PFSK-1 (cell line): ENCODE measurements around the gene PIGS.

ENCODE experiments used
- POLR2AphosphoS5 ChIP-seq: IDR thresholded peaks from 2 replicates; pipeline ENCODE4 v1.6.1; 2012; ENCODE audit warnings: low read depth, mild to moderate bottlenecking, control low read depth, low read length, moderate library complexity
- TAF1 ChIP-seq: IDR thresholded peaks from 2 replicates; pipeline ENCODE4 v1.6.1; 2012; ENCODE audit warnings: low read length, control low read depth, borderline replicate concordance; ENCODE audit not compliant: insufficient read depth
- TF ChIP-seq, protein P1 (sequence below), 2 experiments: IDR thresholded peaks; 2 replicates each; pipeline versions ENCODE4 v1.6.1 to v1.8.0; 2011 to 2012; ENCODE audit warnings: low read depth in 2 of 2, low read length in 2 of 2, control low read depth in 1 of 2, inconsistent platforms in 1 of 2, mild to moderate bottlenecking in 1 of 2, moderate library complexity in 1 of 2; ENCODE audit not compliant: insufficient read depth in 1 of 2

DNA sequence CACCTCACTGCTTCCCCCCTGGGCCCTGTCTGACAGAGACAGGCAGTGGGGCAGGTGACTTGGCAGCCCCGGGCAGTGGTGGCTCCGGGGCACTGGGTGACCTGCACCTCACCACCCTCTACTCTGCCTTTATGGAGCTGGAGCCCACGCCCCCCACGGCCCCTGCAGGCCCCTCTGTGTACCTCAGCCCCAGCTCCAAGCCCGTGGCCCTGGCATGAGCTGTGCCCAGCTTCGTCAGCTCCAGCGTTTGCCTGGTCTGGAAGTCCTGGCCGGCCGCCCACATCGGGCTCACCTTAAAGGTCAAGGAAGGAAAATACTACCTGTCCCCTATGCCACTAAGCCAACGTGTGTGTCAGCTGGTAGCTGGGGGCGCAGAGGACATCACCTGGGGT, 34.1 kb downstream of the PIGS start:
- no peak for TF ChIP-seq POLR2AphosphoS5
- TF ChIP-seq TAF1: no peak
- TF ChIP-seq, protein P1, sequence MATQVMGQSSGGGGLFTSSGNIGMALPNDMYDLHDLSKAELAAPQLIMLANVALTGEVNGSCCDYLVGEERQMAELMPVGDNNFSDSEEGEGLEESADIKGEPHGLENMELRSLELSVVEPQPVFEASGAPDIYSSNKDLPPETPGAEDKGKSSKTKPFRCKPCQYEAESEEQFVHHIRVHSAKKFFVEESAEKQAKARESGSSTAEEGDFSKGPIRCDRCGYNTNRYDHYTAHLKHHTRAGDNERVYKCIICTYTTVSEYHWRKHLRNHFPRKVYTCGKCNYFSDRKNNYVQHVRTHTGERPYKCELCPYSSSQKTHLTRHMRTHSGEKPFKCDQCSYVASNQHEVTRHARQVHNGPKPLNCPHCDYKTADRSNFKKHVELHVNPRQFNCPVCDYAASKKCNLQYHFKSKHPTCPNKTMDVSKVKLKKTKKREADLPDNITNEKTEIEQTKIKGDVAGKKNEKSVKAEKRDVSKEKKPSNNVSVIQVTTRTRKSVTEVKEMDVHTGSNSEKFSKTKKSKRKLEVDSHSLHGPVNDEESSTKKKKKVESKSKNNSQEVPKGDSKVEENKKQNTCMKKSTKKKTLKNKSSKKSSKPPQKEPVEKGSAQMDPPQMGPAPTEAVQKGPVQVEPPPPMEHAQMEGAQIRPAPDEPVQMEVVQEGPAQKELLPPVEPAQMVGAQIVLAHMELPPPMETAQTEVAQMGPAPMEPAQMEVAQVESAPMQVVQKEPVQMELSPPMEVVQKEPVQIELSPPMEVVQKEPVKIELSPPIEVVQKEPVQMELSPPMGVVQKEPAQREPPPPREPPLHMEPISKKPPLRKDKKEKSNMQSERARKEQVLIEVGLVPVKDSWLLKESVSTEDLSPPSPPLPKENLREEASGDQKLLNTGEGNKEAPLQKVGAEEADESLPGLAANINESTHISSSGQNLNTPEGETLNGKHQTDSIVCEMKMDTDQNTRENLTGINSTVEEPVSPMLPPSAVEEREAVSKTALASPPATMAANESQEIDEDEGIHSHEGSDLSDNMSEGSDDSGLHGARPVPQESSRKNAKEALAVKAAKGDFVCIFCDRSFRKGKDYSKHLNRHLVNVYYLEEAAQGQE (IDR thresholded peaks at IDR 0.05; ENCODE audit: insufficient read depth in 1 of 2, low read depth in 2 of 2, low read length in 2 of 2): no peak
